HuH-7.5 (cell line): ENCODE measurements around the gene MCIDAS.
A peak's percentile ranks its signal among the peaks of the same experiment; 100 is the strongest.

ENCODE experiments used
- DNase-seq: peaks from one replicate; pipeline ENCODE4 v3.0.0; 2011; ENCODE audit warnings: low spot score

The MCIDAS gene

GRCh38 chr5:55222092-55222984 is 4.8 kb downstream of the MCIDAS start:
- no peak for DNase-seq

GRCh38 chr5:55220433-55221185 is 6.5 kb downstream of the MCIDAS start:
- peak; percentile 79 for DNase-seq

- DNase-seq: no peak
These were observed 7.3 kb downstream of the MCIDAS start for GRCh38 chr5:55219770-55220169.

DNA sequence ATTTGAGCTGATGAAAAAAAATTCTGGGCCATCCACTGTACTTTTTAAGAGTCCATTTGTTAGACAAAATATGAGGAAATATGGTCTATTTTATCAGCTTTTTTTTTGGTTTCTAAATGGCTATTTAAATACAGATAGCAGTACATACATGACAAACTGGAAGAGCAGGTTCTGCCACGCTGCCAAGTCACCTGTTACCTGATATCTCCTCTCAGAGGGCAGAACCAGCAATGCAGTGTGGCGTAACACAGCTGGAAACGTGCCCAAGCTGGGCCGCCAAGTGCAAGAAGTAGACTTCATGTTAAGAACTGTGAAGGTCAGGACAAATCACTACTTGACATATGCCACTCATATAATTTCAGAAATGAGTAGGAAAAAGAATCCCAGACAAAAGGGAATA is 8.1 kb downstream of the MCIDAS start:
- no peak for DNase-seq

DNA sequence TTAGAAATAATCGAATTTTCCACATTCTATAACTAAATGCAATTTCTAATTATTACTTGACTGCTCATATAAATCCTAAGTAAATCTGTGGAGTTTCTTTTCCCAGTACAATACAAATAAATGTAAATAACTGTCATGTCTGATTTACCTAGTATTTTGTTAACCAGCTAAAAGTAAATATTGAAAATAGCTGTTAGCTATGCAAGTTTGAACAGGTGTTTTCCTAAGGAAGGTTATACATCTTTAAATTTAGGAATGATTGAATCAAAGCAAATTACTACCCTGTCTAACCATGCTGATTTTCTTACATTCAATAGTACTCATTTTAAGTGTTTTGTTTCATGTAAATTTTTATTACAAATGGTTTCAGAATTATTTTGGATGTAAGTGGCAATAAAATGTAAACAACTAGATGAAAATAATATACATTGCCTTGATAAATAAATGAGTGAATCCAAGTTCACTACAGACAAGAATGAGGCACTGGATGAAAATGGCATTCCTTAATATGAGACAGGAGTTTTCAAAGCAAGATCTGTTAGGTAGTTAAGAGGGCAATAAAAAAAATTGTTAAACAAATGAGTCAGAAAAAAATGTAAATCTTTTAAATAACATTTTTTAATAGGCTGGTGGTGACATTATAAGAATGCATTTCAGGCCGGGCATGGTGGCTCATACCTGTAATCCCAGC is 15.8 kb downstream of the MCIDAS start:
- no peak for DNase-seq

GRCh38 chr5:55205001-55205400 is 22.1 kb downstream of the MCIDAS start:
- DNase-seq: no peak

DNA sequence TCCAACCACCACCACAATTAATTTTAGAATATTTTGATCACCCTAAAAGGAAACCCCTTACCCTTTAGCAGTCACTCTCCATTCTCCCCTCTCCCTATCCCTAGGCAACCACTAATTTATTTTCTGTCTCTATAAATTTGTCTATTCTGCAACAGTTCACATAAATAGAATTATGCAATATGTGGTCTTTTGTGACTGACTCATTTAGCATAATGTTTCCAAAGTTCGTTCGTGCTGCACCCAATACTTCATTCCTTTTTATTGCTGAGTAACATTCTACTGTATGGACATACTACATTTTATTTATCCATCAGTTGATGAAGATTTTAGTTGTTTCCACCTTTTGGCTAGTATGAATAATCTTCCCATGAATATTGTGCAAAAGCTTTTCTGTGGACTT is 36.0 kb downstream of the MCIDAS start:
- no peak for DNase-seq

DNA sequence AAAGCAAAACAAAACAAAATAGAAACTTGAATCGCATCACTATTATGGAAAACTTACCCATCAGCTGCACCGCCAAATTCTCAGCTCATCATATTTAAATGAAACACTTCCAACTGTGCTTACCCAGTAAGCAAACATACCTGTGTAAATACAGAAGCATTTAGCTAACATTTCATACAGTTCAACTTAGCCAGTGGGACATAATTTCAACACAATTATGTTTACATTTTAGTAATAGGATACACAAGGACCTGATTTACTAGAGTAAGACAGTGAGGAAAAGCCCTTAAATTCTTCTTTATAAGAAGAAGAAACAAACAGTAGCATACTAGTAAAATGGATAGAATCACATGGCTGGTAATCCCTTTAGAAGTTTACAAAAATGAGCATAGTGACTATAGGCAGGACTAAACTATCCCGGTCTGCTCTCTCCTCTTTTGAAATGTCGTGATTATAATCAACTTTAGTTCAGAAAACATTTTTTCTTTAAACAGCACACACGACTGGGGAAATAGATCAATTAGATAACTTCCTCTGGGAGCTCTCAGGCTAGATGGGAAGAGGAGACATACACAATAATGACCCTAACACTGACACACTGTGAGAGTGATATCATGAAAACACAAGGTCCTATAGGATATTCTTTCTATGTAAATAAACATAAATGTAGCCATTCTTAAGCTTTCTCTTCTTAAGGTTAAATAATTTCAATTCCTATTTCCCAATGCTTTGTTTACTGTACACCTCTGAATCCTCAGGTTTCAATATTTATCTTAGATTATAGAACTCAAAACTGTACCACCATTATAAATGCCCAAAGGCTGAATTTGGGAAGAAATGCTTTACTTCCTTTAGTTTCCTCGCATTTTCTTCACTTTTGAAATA is 38.2 kb downstream of the MCIDAS start:
- peak; percentile 35 for DNase-seq

DNA sequence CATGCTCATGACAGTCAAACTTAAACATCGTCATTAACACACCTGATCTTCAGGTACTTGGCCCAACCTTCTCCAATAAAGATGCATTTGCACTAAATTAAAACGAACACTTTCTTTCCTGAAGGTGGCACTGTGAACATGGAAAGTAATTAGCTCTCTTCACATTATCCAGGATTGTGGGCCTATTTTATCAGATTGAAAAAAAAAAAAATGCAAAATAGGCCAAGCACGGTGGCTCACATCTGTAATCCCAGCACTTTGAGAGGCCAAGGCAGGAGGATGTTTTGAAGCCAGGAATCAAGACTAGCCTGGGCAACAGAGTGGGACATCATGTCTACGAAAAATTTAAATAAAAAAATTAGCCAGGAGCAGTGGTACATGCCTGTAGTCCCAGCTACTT is 39.7 kb downstream of the MCIDAS start:
- DNase-seq: no peak

- DNase-seq: no peak
These were observed 47.1 kb downstream of the MCIDAS start for GRCh38 chr5:55180016-55180415.

DNA sequence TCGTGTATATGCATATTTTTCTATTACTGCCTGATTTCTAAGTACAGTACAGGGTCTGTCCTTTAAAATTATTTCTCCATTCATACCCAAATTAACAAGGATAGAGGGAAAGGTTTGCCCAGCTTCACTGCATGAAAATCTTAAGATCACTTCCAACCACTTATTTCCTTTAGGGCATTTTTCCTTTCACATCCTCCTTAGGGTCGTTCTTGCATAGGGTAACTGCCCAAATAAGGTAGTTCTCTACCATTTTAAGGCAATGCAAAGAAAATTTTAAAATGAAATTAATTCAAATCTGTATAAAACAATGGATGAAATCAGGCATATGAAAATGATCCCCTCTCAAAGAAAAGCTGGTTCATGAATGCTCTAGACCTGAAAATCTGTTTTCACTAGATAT is 50.0 kb downstream of the MCIDAS start:
- no peak for DNase-seq

DNA sequence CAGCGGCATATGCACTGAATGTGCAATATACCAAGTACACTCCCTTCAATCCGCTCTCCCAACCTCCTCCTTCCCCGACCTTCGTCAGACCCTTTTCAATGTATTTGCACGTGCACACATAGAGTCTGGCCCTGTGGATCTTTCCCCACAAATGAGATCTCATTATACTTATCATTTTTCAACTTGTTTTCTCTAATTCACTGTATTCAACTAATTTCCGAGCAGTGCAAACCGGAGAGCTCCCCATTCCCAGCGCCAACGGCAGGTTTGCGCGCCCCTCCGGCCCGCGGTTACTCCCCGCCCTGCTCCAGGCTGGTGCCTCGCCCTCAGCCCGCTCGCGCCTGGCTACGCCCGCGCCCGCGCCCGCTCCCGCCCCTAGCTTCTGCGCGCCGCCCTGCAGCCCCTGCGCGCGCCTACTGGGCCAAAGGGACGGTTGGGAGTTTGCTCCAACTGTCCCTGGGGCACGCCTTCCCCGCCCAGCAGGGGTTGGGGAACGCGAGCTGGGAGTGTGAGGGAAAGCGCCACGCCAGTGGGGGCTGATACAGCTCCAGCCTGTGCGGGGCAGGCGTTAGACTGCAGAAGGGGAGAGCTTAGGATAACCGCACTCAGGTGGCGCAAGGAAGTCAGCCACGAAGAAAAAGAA is 50.8 kb downstream of the MCIDAS start:
- peak; percentile 63 for DNase-seq

GRCh38 chr5:55175781-55176175 is 51.3 kb downstream of the MCIDAS start:
- DNase-seq: no peak

DNA sequence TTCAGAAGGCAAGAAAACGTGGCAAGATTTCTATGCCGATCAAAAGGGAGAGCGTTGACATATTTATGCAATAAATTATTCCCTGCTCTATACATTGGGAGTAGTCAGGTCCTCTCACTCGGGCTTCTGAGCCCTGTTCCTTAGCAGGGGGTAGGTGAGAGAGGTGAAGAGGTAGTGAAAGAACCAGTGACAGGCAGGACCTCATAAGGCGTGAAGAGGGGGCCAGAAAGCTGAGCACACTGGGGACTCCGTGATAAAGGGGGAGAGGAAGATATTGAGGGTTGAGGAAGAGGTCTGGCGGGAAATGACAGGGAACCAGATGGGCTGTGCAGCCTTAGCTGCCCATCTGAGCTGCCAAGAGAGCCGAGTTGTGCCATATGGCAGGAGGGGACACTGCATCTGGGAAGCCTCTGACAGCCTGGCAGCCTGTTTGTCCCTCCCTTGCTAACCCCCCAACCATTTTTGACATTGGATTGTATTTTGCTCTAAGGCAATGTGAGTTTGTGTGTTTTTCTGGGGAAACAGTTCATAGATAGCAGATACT is 53.4 kb downstream of the MCIDAS start:
- DNase-seq: no peak

GRCh38 chr5:55172937-55173686 is 54.0 kb downstream of the MCIDAS start, which contains the start of gene CDC20B:
CDC20B (minus strand) TSS chr5:55173177; CDS start chr5:55173000, 177 bp downstream.
- peak; percentile 67 for DNase-seq

GRCh38 chr5:55172051-55172899 is 54.8 kb downstream of the MCIDAS start:
- DNase-seq: peak; percentile 69

DNA sequence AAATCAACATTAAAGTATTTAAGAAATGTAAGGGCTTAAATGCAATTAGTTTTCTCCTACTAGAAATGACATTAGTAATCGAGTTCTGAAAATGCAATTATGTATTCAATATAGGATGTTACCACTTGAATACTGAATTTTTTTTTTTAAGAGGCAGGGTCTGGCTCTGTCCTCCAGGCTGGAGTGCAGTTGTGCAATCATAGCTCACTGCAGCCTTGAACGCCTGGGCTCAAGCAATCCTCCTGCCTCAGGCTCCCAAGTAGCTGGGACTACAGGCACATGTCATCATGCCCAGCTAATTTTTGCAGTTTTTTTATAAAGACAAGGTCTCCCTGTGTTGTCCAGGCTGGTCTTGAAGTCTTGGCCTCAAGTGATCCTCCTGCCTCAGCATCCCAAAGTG is 55.6 kb downstream of the MCIDAS start:
- no peak for DNase-seq
